ENCODE measurements around the gene DUSP12.

- no peak for TF ChIP-seq ZNF274 (IDR thresholded peaks at IDR 0.05; ENCODE audit: low read depth, low read length)
- TF ChIP-seq SUZ12 (IDR thresholded peaks at IDR 0.05; ENCODE audit: extremely low read depth, insufficient read depth, insufficient read length) = no peak
- no peak for TF ChIP-seq YY1 (IDR thresholded peaks at IDR 0.05; ENCODE audit: insufficient read depth, insufficient read length)
Observed at GRCh38 chr1:161720422-161720821, 29.2 kb upstream of the DUSP12 start.

Data from NT2/D1 (cell line).